LNCAP (cell line): ENCODE results near the gene GET3.

Source experiments
- TF ChIP-seq, protein P1 (sequence below): fragments of 450-650 bp; IDR thresholded peaks from 2 replicates; pipeline ENCODE4 v1.5.1; 2017; ENCODE audit warnings: mild to moderate bottlenecking

Gene GET3

DNA sequence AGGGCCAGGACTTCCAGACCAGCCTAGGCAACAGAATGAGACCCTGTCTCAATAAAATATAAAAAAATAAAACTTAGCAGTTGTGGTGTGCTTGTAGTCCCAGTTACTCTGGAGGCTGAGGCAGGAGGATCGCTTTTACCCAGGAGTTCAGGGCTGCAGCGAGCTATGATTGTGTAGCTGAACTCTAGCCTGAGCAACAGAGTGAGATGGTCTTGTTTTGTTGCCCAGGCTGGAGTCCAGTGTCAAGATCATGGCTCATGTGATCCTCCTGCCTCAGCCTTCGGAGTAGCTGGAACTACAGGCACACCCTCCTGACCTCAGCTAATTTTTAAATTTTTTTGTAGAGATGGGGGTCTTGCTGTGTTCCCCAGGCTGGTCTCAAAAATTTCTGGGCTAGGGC is 49.7 kb downstream of the GET3 start:
- TF ChIP-seq, protein P1, sequence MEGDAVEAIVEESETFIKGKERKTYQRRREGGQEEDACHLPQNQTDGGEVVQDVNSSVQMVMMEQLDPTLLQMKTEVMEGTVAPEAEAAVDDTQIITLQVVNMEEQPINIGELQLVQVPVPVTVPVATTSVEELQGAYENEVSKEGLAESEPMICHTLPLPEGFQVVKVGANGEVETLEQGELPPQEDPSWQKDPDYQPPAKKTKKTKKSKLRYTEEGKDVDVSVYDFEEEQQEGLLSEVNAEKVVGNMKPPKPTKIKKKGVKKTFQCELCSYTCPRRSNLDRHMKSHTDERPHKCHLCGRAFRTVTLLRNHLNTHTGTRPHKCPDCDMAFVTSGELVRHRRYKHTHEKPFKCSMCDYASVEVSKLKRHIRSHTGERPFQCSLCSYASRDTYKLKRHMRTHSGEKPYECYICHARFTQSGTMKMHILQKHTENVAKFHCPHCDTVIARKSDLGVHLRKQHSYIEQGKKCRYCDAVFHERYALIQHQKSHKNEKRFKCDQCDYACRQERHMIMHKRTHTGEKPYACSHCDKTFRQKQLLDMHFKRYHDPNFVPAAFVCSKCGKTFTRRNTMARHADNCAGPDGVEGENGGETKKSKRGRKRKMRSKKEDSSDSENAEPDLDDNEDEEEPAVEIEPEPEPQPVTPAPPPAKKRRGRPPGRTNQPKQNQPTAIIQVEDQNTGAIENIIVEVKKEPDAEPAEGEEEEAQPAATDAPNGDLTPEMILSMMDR = no peak

DNA sequence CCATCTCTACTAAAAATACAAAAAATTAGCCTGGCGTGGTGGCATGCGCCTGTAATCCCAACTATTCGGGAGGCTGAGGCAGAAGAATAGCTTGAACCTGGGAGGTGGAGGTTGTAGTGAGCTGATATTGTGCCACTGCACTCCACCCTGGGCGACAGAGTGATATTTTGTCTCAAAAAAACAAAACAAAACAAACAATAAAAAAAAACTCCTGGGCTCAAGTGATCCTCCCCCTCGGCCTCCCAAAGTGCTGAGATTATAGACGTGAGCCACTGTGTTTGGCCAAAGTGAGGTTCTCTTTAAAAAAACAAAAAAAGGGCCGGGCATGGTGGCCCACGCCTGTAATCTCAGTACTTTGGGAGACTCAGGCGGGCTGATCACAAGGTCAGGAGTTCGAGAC is 50.2 kb downstream of the GET3 start:
- TF ChIP-seq, protein P1 = no peak

DNA sequence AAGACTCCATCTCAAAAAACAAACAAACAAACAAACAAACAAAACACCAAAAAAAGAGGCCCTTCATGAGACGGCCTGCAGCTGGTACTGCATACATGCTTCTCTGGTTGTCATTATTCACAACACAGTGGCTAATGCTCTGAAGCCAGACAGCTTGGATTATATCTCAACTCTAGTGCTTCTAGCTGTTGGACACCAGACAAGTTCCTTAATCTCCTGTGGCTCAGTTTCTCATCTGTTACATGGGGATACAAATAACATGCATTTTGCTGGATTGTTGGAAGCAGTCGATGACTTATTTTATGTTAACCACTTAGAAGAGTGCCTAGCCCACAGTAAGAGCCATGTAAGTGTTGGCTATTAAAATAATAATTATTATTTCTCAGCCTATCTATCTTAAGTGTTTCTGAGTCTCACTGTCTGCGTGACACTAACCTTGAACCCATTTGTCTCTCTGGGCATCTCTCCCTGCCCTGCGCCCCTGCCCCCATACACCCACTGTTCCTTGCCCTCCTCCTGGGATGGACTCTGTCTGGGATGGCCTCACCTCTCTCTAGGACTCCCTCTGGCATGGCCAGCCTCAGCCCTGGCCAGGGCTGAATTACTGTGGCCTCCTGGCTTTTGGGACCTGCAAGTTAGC is 50.9 kb downstream of the GET3 start:
- TF ChIP-seq, protein P1 = no peak

DNA sequence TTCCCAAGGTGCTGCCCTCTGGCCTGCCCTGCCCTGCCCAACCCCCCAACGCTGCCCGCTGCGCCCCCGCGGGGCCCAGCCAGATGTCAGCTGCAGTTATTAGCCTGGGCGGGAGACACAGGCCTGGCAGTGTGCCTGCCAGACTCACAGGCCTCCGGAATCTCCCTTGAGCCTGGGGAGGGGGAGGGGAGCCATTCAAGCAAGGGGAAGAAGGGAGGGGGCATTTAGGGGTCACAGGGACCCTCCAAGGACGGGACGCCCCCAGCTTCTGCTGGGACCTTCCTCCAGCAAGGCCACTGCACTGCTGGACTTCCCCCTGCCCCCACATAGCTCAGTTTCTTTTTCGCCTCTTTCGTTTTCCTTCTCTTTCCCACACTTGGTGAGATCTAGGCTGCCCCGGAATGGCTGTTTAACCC is 51.4 kb downstream of the GET3 start:
- TF ChIP-seq, protein P1 = no peak

DNA sequence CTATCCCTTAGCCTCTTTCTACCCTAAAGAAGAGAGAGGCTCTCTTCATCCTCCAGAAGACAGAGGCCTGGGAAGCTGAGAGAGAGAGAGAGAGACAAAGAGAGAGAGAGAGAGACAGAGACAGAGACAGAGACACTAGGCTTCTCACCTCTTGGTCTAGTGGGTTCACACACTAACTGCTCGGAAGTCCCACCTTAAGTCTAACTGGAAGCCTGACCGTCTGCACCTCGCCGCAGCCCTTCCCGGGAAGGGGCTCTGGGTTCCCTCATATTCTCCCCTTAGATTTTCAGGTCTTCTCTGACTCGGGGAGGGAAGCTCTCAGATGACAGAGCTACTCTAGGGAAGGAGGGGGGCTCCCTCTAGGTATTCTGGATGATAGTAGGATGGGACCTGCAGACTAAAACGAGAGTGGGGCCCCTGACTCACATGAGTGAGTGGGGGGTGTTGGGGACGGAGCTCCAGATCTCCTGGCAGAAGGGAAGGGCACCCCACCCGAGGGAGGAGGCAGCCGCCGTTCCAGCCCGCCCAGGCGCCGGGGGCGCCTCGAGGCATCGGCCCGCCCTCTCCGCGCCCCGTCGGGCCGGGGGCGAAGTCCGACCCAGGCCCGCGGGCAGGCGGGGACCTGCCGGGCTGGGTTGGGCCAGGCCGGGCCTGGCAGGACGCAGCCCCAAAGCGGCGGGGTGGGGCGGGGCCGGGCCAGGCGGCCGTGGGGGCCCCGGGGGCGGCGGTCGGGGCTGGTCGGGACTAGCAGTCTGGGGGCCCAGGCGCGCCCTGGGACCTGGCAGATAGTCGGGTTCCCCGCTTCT is 52.0 kb downstream of the GET3 start:
- TF ChIP-seq, protein P1 = no peak

DNA sequence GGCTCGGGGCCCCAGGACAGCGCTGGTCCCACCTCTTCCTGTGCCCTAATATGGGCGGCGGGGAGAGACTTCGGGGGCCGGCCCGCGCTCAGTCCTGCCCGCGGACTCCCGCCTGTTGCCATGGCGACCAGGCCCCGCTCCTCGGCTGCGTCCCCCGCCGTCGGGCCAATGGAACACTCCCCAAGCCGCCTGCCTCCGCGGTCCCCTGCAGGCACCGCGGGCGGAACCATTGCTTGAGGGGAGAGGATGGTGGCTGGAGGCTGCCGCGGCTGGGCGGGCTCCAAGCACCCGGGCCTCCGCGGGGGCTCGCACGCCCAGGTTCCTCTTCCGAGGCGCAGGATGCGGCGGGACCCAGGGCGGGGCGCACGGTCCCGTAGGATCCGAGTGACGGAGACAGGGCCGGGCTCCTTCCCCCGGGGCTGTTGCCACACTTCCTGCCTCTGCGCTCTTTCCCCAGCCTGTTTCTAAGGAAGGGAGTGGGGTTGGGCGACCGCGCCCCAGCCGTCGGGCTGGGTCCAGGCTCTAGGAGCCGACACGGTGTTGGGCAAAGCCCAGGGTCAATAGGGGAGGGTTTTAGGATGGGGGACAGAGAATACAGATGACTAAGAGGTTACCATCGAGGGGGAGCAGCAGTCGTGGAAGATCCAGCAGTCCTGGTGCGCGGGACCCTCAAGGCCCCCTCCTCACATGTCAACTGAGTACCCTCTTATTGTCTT is 52.8 kb downstream of the GET3 start:
- TF ChIP-seq, protein P1 = no peak

DNA sequence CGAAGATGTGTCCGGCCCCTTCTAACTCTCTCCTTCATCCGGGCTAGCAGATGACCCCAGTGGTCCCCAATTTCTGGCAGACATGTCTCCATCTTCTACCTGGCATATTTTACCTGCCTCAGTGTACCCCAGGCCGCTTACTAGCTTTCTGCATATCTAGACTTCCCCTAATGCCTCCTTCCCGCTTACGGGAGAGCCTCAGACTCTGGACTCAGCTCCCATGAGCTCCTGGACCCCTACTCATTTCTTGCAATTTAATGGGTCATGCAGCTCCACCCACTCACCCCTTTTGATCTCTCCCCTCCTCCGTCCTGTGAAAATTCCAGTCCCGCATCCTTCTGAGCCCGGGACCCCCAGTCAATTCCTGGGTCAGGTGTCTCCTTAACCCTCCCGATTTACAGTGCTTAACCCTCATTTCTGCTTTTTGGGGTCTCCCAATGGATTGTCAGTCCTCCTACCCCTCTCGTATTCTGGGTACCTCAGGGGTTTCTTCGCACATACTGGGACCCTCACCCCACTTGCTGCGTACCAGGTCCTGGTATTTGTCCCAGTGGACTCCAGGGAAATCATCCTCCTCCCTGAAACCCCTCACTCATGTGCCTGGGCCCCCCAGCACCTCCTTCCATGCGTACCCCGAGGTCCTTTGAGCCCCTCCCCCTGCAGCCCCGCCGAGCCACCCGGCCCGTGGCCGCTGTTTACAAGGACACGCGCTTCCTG is 53.5 kb downstream of the GET3 start:
- TF ChIP-seq, protein P1 = no peak
